Stimulated activated CD4-positive, alpha-beta T cell treated with anti-CD3 and anti-CD28 coated beads, Interleukin-2, amount 100 ng/mL, for 24 hours (primary cell): ENCODE results near the gene EIF2D.

Source experiments
- DNase-seq, 2 donors: peaks; one replicate each; pipeline ENCODE4 v3.0.0-alpha.2; 2020

EIF2D gene

GRCh38 chr1:206568779-206569352 lies 43.4 kb downstream of the EIF2D start:
- no peak for DNase-seq

- DNase-seq, result no peak
Observed at GRCh38 chr1:206568256-206568655, 44.0 kb downstream of the EIF2D start.

GRCh38 chr1:206566999-206567398 lies 45.3 kb downstream of the EIF2D start:
- DNase-seq, result no peak

- DNase-seq, result no peak
Observed at GRCh38 chr1:206565995-206566394, 46.3 kb downstream of the EIF2D start.

GRCh38 chr1:206563367-206564207 lies 48.7 kb downstream of the EIF2D start:
- no peak for DNase-seq

GRCh38 chr1:206560007-206560716 lies 52.1 kb downstream of the EIF2D start:
- peak in 1 of 2 donors; percentile 47 for DNase-seq

GRCh38 chr1:206559672-206559995 lies 52.6 kb downstream of the EIF2D start:
- peak in 1 of 2 donors; percentile 55 for DNase-seq

GRCh38 chr1:206558794-206559671 lies 53.2 kb downstream of the EIF2D start:
- DNase-seq, result no peak

GRCh38 chr1:206557636-206558473 lies 54.4 kb downstream of the EIF2D start:
- peak in 1 of 2 donors; percentile 48 for DNase-seq

- DNase-seq, result peak; percentile 87 to 92
Observed at GRCh38 chr1:206556750-206557635, 55.3 kb downstream of the EIF2D start.

GRCh38 chr1:206556047-206556749 lies 56.1 kb downstream of the EIF2D start:
- DNase-seq, result peak in 1 of 2 donors; percentile 39

GRCh38 chr1:206555473-206555935 lies 56.8 kb downstream of the EIF2D start:
- peak; percentile 51 to 58 for DNase-seq

- no peak for DNase-seq
Observed at GRCh38 chr1:206554701-206555472, 57.4 kb downstream of the EIF2D start.

GRCh38 chr1:206554211-206554610 lies 58.1 kb downstream of the EIF2D start:
- DNase-seq, result no peak

GRCh38 chr1:206551986-206552326 lies 60.3 kb downstream of the EIF2D start:
- DNase-seq, result peak; percentile 61 to 71

GRCh38 chr1:206551296-206551985 lies 60.8 kb downstream of the EIF2D start:
- no peak for DNase-seq

- no peak for DNase-seq
Observed at GRCh38 chr1:206550446-206550845, 61.8 kb downstream of the EIF2D start.

- DNase-seq, result no peak
Observed at GRCh38 chr1:206547104-206547503, 65.2 kb downstream of the EIF2D start.

GRCh38 chr1:206545351-206545750 lies 66.9 kb downstream of the EIF2D start:
- DNase-seq, result no peak
